HL-60/S4 treated with phorbol 12-myristate 13-acetate at 8.2 ng/mL for 4 days and 3 days (cell line): Measurements from ENCODE around the gene TIAM2.

ENCODE experiments used
- in situ Hi-C: fragments of 300-500 bp; cut with MboI; formaldehyde crosslinking; loops from 2 replicates; pipeline ENCODE4 v1.15.0; 2022; ENCODE audit warnings: low sequenced_read_pairs

TIAM2 gene

DNA sequence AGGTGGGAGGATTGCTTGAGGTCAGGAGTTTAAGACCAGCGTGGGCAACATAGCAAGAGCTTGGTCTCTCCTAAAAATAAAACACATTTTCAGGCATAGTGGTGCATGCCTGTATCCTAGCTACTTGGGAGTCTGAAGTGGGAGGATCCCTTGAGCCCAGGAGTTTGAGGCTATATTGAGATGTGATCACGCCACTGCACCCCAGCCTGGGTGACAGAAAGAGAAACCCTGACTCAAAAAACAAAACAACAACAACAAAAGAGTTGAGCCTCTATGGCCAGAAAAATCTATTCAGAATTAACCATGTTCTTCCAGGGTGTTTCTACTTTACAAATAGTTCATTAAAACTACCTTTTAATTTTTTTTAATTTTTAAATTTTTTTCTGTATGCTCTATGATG lies 60.6 kb downstream of the TIAM2 start:
- in situ Hi-C loops, result no loop called here

DNA sequence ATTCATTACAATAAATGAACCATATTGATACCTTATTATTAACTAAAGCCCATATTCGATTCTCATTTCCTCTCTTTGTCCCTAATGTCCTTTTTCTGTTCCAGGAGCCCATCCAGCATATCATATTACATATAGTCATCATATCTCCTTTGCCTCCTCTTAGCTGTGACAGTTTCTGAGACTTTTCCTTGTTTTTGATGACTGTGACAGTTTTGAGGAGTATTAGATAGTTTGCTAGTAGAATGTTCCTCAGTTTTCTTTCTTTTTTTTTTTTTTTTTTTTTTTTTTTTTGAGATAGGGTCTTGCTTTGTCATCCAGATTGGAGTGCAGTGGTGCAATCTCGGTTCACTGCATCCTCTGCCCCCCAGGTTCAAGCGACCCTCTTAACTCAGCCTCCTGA lies 61.6 kb downstream of the TIAM2 start:
- in situ Hi-C loops, result no loop called here

DNA sequence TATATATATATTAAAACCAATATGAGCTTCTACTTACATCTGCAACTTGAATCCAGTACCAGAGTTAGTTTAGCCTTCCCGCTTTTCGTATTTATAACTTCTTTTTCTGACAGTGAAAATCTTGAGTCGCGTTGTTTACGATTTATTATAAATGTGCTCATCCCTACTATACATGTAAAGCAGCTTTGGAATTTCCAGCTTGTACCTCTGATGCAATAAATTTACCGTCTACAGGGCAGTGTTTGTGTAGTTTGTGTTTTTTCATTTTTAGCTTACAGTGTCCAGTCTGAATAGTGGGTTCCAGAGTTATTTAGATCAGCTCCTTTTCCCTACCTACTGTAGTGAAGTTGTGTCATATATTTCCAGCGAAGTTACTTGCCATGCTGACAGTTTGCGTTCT lies 66.3 kb downstream of the TIAM2 start:
- in situ Hi-C loops, result no loop called here

DNA sequence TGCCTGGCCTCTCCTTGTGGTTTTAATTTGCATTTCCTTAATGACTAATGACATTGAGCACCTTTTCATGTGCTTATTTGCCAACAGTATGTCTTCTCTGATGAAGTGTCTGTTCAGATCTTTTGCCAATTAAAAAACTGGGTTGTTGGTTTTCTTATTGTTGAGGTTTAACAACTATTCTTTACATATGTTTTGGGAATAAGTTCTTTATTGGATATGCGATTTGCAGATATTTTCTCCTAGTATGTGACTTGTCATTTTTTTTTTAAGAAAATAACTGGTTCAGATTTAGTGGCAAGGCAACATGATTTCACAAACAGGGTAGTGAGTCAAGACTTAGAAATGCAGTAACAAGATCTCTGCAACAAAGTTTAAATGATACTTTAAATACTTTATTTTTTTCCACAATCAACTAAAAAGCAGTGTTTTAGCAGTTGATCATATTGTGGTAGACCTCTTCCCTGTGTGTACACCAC lies 67.8 kb downstream of the TIAM2 start:
- in situ Hi-C loops, result no loop called here

DNA sequence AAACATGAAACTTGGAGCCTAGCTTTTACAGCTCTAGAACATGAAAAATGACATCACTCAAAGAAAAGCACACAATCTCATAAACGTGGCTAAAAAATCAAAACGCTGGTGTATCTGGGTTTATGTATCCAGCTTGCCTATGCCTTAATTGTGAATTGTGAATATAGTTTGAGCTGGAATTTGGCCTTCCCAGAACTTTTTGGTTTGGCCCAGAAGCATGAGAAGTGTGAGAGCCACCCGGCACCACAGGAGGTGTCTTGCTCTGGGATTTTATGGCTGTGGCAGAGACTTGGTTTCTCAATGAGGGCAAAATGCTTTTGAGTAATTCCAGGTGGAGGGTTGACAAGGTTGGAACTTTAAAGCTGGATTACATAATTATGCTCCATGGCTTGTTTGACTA lies 69.2 kb downstream of the TIAM2 start:
- in situ Hi-C loops, result no loop called here

DNA sequence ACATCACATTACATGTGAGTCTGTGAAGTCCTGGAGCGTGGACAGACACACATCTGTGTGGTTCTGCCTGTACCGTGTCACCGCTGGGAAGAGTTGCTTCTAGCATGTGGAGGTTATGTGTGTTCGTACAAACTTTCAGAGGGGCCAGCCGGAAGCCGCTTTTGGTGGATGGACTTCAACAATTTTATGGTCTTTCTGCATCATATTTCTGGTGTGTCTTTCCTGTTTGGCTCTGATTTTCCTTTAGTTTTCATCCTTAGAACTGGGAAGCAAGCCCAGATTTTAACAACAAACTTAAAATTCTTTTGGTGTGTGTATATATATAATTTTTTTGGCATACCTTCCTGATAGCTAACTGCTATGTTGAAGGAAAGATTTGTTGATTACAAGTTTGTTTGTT lies 71.2 kb downstream of the TIAM2 start:
- in situ Hi-C loops, result no loop called here

DNA sequence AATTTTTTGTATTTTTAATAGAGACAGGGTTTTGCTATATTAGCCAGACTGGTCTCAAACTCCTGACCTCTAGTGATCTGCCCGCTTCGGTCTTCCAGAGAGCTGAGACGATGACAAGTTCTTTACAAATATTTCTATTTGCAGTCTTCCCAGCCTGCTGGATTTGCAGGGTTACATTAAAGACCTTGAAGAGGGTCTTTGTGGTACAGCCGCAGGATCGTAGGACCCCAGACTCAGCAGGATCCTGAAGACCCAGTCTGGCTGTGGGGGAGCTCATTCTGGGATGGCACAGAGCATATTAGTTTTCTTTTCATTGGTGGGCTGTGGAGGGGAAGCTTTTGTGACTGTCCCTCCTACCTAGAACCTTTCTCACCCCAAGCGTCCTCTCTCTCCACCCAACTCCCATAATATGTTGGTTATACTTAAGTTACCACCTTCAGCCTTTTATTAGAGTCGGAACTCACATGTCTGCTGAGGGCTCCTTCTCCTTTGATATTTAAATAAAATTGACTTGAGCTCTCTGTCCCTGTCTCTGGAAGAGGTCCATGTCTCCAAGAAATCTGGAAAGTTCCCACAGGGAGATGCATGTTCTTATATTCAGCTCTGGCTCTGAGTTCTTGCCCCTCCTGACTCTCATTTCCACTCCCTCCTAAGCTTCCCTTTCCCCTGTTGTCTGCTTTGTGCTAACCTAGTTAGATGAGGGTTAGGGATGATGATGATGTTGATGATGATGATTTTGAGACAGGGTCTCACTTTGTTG lies 72.0 kb downstream of the TIAM2 start:
- in situ Hi-C loops, result no loop called here

DNA sequence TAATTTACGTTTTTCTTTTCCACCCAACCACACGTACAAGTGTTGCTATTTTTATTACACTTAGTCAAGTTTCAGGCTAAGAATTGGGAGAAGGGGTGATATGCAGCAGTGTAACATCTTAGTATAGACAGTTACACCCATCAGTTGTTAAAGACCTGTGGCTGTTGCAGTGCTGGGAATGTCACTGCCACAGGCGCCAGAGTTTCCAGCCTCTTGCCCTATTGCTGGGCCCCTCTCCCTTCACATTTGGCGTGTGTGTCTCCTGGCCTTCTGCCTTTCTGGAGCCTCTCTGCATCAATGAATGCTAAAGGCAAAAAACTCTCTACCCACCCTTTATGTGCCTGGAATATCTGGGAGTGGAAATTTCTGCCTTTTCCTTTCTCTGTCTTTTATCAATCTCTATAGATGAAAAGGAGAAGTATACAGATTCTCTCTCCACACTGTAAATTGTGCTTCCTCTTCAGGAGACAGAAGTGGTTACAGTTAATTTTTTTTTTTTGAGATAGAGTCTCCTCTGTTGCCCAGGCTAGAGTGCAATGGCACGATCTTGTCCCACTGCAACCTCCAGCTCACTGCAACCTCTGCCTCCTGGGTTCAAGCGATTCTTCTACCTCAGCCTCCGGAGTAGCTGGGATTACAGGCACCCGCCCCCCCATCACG lies 73.0 kb downstream of the TIAM2 start:
- in situ Hi-C loops, result no loop called here

DNA sequence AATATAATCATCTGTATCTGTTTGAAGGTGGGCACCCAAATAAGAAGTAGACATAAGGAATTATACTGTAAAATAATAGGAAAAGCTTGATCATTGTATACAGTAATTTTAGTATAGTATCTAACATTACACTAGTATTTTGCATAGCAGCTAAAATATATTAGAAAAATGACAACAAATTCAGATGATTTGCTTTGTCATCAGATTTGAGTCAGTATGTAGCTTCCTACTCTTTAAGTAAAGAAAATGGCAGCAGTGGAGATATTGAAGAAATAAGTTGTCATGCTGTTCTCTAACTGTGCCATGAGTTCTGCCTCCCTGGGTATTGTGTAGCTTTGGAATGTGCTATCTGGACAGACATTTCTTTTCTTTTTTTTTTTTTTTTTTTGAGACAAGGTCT lies 74.4 kb downstream of the TIAM2 start:
- in situ Hi-C loops, result no loop called here

DNA sequence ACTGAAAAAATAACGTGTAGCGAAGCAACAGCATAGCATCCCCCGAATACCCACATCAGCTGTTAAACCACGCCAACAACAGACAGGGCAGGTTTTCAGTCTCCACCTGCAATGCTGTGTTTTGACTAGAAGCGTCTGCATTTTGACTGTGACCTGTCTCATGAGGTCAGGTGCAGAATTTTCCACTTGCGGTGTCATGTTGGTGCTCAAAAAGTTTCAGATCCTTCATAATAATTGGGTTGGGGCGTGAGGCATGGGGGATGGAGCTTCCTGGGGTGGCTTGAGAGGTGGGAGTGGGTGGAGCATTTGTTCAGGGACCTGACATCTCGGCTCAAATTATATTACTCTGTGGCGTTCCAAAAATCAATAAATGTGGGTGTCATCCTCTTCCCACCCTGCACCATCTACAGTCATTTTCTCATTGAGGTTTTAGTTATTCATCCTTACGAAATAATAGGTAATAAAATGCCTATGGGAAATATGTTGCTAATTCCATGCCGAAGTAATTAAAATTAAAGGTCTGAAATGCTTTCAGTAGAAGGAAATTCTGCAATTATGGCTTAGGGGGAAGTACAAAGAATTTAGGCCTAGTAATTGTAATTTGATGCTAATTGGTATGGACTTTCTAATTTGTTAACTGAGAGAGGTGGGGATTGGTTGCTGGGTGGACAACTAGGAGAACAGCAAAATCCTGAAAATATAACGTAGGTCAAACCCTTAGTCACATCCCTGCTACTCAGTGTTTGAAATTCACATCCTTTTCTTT lies 81.0 kb downstream of the TIAM2 start:
- in situ Hi-C loops, result no loop called here

DNA sequence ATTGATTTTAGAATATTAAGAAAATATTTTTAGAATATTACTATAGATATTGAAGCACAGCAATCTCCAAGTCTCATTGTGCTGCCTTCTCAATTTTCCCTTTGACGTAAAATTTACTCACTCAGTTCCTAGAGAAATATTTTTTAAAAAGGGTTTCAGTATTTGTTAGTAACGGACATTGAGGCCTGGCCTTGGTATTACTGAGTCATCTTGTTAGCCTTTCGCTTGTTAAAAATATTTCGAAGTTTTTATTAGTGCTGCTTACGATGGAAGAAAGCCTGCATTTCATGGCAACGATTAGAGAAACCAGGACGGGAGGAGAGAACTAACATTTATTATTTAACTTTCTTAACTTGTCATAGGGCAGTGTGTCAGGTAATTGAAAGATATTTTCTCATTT lies 82.2 kb downstream of the TIAM2 start:
- in situ Hi-C loops, result no loop called here

DNA sequence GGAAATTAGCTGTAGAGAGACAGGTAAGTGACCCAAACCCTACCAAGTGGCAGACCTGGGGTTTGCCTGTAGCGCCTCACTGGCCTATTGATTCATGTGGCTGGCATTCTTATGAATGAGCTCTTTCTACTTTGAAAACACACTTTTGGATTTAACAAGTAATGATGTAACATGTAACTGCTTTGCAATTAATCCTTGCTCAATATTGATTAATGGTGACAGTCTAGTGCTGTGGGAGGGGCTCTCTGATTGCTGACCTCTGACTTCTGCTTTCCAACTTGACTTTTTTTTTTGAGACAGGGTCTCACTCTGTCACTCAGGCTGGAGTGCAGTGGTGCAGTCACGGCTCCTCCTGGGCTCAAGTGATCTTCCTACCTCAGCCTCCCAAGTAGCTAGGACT lies 82.7 kb downstream of the TIAM2 start:
- in situ Hi-C loops, result no loop called here

DNA sequence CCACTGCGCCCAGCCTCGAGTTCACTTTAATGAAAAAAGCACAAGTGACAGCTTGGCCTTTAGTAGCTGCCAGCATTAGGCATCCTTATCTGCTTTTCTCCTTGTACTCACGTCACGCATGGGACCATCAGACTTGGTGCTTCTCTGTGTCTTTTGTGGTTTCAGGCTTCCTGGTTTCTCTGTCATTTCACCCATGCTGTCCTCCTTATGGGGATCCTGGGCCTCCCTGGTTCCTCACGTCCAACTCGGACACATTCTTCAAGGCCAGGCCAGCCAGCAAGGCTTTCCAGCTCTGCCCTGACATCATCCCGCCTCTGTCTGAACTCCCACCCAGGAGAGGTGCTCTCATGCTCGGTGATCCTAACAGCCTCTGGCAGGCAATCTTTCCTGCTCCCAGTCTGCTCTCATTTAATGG lies 83.2 kb downstream of the TIAM2 start:
- in situ Hi-C loops, result no loop called here

DNA sequence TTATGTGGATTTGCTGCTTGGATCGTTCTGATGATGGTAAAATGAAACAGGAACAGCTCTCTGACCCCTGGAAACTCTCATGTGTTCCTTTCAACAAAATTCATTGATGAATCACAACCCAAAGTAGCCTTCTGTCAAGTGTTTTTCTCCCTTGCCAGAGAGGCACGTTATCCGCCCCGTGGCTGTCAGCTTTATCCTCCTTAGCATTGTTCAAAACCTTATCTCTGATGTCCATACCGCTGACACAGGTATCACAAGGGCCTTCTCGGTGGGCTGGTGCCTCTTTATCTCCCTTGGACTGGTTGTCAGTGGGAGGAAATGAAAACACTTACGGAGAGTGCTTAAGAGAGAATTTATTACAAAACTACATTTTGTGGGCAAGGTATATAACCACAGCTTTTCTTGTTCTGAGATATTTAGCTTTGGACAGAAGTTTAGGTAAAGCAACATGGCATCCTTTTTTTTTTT lies 84.9 kb downstream of the TIAM2 start:
- in situ Hi-C loops, result no loop called here

DNA sequence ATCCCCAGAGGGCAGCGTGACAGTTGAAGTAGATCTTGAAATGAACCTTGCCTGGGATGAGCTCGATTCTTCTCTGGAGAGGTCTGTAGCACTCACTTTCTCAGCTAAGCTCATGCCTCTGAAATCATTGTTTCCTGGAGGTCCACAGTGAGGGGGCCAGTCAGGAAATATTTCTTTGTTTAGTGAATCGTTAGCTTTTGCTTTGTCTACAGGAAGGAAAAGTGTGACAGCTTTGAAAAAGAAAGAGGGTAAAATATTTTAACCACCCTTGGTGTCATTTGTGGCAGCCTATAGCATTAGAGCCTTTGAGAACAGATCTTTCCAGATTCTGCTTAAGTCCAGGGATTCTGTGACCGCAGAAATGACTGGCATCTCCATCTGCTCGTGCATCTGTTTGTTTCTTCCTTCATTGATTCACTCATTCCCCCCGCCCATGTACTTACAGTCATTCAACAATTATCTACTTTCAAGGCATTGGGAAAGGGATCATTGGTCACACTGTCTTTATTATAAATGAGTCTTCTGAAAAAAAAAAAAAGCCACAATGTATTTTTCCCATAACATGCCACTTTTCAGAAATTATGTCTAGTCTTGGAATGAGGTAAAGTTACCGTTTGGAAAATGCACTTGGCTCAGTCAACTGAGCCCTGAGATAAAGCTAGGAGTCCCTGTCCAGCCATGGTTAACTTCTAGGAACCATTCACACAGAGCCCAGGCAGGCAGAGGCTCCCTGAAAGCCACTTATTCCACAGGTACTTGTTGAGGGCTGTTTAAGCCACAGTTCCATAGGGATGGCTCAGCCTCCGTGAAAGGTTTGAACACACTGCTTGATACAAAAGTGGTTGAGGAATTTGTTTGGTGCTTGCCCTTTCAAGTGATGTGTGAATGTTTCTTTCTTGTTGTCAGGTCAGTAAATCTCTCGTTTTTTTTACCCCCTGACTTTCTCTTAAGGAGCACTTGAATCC lies 86.0 kb downstream of the TIAM2 start:
- in situ Hi-C loops, result no loop called here

DNA sequence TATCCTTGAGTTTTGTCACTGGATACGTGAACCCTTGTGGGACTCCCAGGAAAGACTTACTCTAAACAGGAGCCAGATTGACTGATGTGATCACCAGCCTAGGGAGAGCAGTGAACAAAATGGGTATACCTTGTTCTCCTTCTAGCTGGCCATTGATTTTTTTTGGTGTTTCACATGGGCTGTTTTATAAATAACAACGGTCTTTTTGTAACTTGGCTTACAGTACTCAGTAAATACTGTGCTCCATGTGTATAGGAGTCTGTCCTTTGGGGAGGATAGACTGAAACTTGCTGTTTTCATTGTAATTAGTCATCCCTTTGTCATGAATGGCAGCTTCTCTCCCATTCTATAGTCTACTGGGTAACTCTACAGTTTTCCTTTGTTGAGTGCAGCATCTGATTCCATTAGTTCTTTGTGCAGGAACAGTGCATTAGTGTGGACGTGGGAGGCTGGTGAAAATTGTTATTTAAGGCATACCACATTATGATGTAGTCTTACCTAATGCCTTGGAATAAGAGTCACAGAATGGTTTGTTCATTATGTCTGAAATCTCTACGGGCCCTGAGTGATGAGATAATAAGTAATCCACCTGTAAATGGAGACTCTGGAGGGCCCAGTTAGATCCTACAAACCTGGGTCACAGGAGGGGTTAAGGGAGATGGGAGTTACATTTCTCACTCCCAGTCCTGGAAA lies 89.5 kb downstream of the TIAM2 start:
- in situ Hi-C loops, result no loop called here

DNA sequence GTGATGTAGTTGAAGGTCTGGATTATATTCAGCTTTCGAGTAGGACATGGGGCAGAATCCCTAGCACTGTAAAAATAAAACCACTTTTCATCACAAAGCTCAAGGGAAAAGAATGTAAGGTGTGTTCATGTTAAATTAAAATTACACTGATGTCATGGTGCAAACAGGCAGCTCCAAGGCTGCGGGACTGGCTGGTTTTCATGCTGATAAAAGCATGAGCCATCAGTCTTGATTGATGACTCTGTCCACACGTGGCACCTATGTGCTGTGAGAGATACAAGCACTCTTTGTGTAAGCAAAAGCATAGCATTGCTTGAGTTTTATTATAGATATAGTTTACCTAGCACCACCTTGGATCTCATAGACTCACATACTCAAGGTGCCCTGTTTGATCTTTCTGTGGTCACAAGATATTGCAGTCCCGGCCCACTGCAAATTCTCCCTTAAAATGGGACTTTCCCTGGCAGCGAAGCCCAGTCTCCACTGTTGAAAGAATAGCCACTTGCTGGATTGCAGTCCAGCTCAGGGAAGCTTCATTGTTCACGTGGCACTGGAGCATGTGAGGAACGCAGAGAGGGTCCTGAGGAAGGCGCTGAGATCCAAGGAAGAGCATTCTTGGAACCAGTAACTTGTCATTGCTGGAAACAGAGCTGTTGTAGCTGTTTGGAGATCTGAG lies 90.6 kb downstream of the TIAM2 start:
- in situ Hi-C loops, result no loop called here

DNA sequence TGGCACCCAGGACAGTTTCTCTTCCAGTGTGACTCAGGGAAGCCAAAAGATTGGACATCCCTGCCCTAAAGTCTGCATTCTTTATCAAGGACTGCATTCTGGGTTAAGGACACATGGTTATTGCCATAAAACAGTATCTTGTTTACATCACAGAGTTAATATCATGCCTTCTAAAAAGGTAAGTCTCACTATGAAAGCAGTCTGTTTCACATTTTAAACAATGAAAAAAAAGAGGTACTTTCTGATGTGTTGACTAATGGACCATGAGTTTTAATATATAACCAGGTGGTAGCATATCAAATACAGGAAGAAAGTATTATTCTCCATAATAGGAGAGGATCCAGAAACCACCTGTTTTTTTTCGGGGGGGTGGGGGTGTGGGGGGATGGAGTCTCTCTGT lies 93.7 kb downstream of the TIAM2 start:
- in situ Hi-C loops, result no loop called here

DNA sequence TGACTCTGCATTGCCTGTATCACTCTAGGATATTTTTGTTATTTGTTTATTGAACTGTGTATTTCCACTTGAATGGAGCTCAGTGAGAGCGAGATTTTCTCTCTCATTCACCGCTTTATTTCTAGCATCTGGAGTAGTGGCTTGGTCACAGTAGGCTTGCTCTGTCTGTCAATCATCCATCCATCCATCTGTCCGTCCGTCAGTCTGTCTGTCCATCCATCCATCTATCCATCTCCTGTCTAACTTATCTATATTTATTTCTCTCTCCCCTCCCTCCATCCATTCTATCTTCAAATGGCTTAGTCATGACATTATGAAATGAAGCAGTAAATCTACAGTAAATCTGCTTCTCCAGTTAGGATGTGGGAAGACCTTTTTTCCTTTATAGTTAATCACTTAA lies 94.6 kb downstream of the TIAM2 start:
- in situ Hi-C loops, result no loop called here
